22Rv1 (cell line): ENCODE results near the gene ANKS1B.

Source experiments
- CTCF ChIP-seq: fragments of 450-650 bp; IDR thresholded peaks from 2 replicates; pipeline ENCODE4 v1.5.1; 2017; ENCODE audit warnings: mild to moderate bottlenecking
- ZFX ChIP-seq: fragments of 450-650 bp; IDR thresholded peaks from 2 replicates; pipeline ENCODE4 v1.6.1; 2017; ENCODE audit warnings: antibody characterized with exemption, borderline replicate concordance

- TF ChIP-seq CTCF = no peak
- no peak for TF ChIP-seq ZFX
These were observed 917.5 kb downstream of the ANKS1B start for GRCh38 chr12:99067171-99067785.
